Measurements from ENCODE around the gene DPAGT1. TPM values are rescaled to one million over a fixed set of nuclear protein-coding genes. Genes with fewer than 3 reads are reported as not detected.

The DPAGT1 gene
- total RNA-seq, 1 donor from 2014 or later: 41.2 TPM

- H3K27ac Mint-ChIP-seq (ENCODE audit: unreplicated experiment): no peak overlapping the region
- DNase-seq (ENCODE audit: low spot score): no peak
- TF ChIP-seq, protein P1, sequence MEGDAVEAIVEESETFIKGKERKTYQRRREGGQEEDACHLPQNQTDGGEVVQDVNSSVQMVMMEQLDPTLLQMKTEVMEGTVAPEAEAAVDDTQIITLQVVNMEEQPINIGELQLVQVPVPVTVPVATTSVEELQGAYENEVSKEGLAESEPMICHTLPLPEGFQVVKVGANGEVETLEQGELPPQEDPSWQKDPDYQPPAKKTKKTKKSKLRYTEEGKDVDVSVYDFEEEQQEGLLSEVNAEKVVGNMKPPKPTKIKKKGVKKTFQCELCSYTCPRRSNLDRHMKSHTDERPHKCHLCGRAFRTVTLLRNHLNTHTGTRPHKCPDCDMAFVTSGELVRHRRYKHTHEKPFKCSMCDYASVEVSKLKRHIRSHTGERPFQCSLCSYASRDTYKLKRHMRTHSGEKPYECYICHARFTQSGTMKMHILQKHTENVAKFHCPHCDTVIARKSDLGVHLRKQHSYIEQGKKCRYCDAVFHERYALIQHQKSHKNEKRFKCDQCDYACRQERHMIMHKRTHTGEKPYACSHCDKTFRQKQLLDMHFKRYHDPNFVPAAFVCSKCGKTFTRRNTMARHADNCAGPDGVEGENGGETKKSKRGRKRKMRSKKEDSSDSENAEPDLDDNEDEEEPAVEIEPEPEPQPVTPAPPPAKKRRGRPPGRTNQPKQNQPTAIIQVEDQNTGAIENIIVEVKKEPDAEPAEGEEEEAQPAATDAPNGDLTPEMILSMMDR (IDR thresholded peaks at IDR 0.05): no peak
- no peak overlapping the region for H3K4me3 Mint-ChIP-seq (ENCODE audit: unreplicated experiment)
- H3K36me3 Mint-ChIP-seq (ENCODE audit: low read depth): peaks cover 41% of the 10 kb centered on the region
- H3K4me1 Mint-ChIP-seq (ENCODE audit: low read depth): no peaks in the 10 kb centered on the region
- no peaks in the 10 kb centered on the region for H3K27me3 Mint-ChIP-seq (ENCODE audit: low read depth)
- no peaks in the 10 kb centered on the region for H3K9me3 Mint-ChIP-seq (ENCODE audit: low read depth)
Measured at GRCh38 chr11:119047205-119047604, 54.4 kb downstream of the DPAGT1 start.

Other genes with a start within 250 kb of the DPAGT1 start
- gene CXCR5, start 218.0 kb downstream of the DPAGT1 start, total RNA-seq: 0.07 to 0.27 TPM in 2 of 3 replicates, not detected in the other
- gene BCL9L, start 175.9 kb downstream of the DPAGT1 start, total RNA-seq: 131 to 145 TPM (median 138 TPM) in 3 replicates
- 0.22 to 0.63 TPM (median 0.38 TPM) in 3 replicates for gene UPK2, start 145.6 kb downstream of the DPAGT1 start, total RNA-seq
- gene FOXR1, start 130.1 kb downstream of the DPAGT1 start, total RNA-seq: not detected in 3 replicates
- 16.6 to 30.0 TPM (median 16.7 TPM) in 3 replicates for gene CENATAC, start 103.7 kb downstream of the DPAGT1 start, total RNA-seq
- 600 to 777 TPM (median 609 TPM) in 3 replicates for gene RPS25, start 83.5 kb downstream of the DPAGT1 start, total RNA-seq
- 73.0 to 78.8 TPM (median 75.0 TPM) in 3 replicates for gene TRAPPC4, start 83.1 kb downstream of the DPAGT1 start, total RNA-seq
- gene SLC37A4, start 71.0 kb downstream of the DPAGT1 start, total RNA-seq: 13.6 to 15.6 TPM (median 13.9 TPM) in 3 replicates
- 213 to 227 TPM (median 214 TPM) in 3 replicates for gene HYOU1, start 44.6 kb downstream of the DPAGT1 start, total RNA-seq
- gene VPS11, start 34.0 kb downstream of the DPAGT1 start, total RNA-seq: 28.0 to 30.3 TPM (median 30.1 TPM) in 3 replicates
- gene HMBS, start 17.0 kb downstream of the DPAGT1 start, total RNA-seq: 16.1 to 21.3 TPM (median 16.7 TPM) in 3 replicates
- gene C2CD2L, start 5.5 kb upstream of the DPAGT1 start, total RNA-seq: 11.8 to 13.2 TPM (median 12.1 TPM) in 3 replicates
- 16.9 to 22.9 TPM (median 21.9 TPM) in 3 replicates for gene HINFP, start 19.7 kb upstream of the DPAGT1 start, total RNA-seq
- 0.80 to 2.5 TPM (median 2.0 TPM) in 3 replicates for gene ABCG4, start 47.2 kb upstream of the DPAGT1 start, total RNA-seq
- 13.0 to 20.1 TPM (median 19.2 TPM) in 3 replicates for gene NLRX1, start 66.9 kb upstream of the DPAGT1 start, total RNA-seq
- gene NHERF4, start 83.6 kb upstream of the DPAGT1 start, total RNA-seq: not detected in 3 replicates
- 17.8 to 25.8 TPM (median 25.5 TPM) in 3 replicates for gene CBL, start 104.5 kb upstream of the DPAGT1 start, total RNA-seq
- gene MCAM, start 215.3 kb upstream of the DPAGT1 start, total RNA-seq: 170 to 527 TPM (median 509 TPM) in 3 replicates
- gene RNF26, start 232.7 kb upstream of the DPAGT1 start, total RNA-seq: 22.8 to 26.0 TPM (median 24.3 TPM) in 3 replicates
- gene C1QTNF5, start 239.0 kb upstream of the DPAGT1 start, total RNA-seq: 16.2 to 67.2 TPM (median 67.1 TPM) in 3 replicates
- not detected in 3 replicates for gene MFRP, start 244.9 kb upstream of the DPAGT1 start, total RNA-seq